Measurements from ENCODE around the gene SLBP. TPM values are rescaled to one million over a fixed set of nuclear protein-coding genes. Genes with fewer than 3 reads are reported as not detected.

The SLBP gene
- total RNA-seq, 1 donor from 2014 or later, result 48.8 TPM

GRCh38 chr4:1748465-1748995 lies 36.4 kb upstream of the SLBP start:
- DNase-seq, result no peak

- no peak for DNase-seq
Observed at GRCh38 chr4:1747603-1747967, 35.5 kb upstream of the SLBP start.

GRCh38 chr4:1746919-1747602 lies 34.9 kb upstream of the SLBP start:
- DNase-seq, result no peak

GRCh38 chr4:1746265-1746691 lies 34.2 kb upstream of the SLBP start:
- no peak for DNase-seq

- no peak for DNase-seq
Observed at GRCh38 chr4:1745697-1746096, 33.6 kb upstream of the SLBP start.

- no peak for DNase-seq
Observed at GRCh38 chr4:1745165-1745564, 33.0 kb upstream of the SLBP start.

DNA sequence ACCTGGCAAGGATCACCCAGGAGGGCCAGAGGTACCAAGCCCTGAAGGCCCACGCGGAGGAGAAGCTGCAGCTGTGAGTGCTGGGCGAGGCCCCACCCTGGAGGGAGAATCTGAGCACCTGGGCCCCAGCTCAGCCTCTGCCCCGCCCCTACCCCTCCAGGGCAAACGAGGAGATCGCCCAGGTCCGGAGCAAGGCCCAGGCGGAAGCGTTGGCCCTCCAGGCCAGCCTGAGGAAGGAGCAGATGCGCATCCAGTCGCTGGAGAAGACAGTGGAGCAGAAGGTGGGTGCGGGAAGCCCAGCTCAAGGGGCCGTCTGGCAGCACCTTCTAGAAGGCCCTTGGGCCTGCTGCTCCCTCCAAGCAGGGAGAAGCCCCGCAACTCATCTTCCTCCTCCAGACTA lies 32.4 kb upstream of the SLBP start:
- DNase-seq, result no peak

GRCh38 chr4:1743975-1744374 lies 31.9 kb upstream of the SLBP start:
- DNase-seq, result no peak

GRCh38 chr4:1743551-1743950 lies 31.4 kb upstream of the SLBP start:
- no peak for DNase-seq

GRCh38 chr4:1741208-1741607 lies 29.1 kb upstream of the SLBP start:
- DNase-seq, result no peak

DNA sequence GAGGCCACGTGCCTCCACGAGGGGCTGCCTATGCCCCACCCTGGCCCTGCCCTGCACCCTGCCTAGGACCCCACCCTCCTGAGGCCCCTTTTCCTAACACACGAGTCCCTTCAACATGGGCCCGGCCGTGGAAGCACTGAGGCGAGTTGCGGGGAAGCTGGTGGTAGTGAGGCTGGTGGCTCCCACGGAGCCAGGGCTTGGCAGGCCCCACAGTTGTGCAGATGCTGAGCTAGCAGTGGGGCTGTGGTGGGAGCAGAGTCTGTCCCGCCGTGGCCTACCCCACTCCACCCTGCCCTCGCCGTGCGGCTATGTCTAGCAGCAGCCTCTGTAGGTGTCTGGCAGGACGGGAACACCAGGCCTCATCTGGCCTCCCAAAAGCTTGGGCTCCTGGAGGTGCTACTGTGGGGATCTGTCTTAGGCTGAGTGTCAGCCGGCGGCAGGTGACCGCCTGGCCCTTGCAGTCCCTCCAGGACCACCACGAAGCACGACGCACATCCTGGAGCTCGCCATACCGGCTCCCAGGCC lies 28.0 kb upstream of the SLBP start:
- no peak for DNase-seq

- no peak for DNase-seq
Observed at GRCh38 chr4:1739358-1739757, 27.2 kb upstream of the SLBP start.

DNA sequence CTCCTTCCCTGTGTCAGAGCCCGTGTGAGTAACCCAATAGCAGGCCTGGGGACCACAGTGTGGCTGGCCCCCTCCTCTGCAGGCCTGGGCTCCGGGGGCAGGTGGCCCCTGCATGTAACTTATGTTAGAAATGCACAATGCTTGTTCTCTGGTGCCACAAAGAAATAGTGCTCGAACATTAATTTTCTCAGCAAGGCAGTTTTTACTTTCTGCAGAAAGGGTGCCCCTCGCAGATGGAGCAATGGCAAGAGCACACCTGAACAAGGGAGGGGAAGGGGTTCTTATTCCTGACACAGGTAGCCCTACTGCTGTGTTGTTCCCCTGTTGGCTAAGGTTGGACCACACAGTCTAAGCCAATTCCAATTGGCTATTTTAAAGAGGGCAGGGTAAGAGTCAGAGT lies 26.3 kb upstream of the SLBP start:
- DNase-seq, result no peak

GRCh38 chr4:1737666-1738065 lies 25.5 kb upstream of the SLBP start:
- DNase-seq, result no peak

GRCh38 chr4:1736812-1737211 lies 24.7 kb upstream of the SLBP start:
- DNase-seq, result no peak

DNA sequence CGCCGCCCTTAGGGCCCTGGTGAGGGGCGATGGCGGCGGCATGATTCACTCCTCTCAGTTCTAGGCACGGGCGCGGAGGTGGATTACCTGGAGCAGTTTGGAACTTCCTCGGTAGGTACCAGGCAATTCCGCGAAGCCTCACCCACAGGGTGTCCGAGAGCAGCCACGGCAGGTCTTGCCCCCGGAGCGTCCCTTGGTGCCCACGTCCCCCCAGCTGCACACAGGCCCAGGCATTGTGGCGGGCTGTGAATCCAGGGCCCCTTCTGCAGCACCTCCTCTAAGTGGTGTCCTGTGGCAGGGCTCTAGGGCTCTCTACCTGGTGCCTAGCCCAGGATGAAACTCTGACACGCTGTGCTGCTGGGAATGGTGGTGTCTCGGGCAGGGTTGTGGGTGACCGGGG lies 23.1 kb upstream of the SLBP start:
- no peak for DNase-seq

DNA sequence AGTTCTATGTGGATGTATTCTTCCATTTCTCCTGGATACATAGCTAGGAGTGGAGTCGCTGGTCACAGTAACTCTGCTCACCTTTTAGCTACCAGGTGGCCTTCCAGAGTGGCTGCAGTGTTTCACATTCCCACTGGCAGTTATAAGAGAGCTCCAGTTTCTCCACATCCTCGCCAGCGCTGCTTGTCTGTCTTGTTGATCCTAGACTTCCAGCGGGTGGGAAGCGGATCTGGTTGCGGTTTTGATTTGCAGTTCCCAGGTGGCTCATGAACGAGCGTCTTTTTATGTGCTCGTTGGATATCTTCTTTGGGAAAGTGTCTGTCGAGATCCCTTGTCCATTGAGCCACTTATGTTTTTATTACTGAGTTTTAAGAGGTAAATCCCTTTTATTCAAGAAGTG lies 20.8 kb upstream of the SLBP start:
- DNase-seq, result no peak

- no peak for DNase-seq
Observed at GRCh38 chr4:1731180-1731579, 19.1 kb upstream of the SLBP start.

- DNase-seq, result no peak
Observed at GRCh38 chr4:1730532-1731135, 18.5 kb upstream of the SLBP start.

DNA sequence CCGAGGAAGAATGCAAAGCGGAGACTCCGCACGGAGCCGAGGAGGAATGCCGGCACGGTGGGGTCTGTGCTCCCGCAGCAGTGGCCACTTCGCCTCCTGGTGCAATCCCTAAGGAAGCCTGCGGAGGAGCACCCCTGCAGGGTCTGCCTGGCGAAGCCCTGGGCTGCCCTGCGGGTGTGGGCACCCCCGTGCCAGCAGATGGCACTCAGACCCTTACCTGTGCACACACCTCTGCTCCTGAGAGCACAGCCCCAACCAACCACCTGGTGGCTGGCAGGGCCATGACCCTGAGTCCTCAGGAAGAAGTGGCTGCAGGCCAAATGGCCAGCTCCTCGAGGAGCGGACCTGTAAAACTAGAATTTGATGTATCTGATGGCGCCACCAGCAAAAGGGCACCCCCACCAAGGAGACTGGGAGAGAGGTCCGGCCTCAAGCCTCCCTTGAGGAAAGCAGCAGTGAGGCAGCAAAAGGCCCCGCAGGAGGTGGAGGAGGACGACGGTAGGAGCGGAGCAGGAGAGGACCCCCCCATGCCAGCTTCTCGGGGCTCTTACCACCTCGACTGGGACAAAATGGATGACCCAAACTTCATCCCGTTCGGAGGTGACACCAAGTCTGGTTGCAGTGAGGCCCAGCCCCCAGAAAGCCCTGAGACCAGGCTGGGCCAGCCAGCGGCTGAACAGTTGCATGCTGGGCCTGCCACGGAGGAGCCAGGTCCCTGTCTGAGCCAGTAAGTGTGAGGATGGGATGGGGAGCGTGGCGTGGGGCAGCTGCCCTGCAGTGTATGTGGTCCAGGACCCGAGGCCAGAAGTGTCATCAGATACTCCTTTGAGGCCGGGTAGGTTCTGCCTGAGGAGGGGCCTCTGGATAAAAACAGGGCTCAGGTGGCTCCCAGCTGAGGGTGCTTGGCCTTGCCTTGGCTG lies 16.2 kb upstream of the SLBP start:
- DNase-seq, result no peak

GRCh38 chr4:1727117-1728031 lies 15.3 kb upstream of the SLBP start:
- no peak for DNase-seq

Data from occipital lobe (tissue), 2 donors.